SW480 (cell line): Measurements from ENCODE around the gene CFAP141.
"Not testable (repeated sequence)": the region's sequence is repeated elsewhere in the genome, so short reads cannot be mapped to it uniquely, and the experiment has no call there.

Experiments
- DNase-seq: peaks from one replicate; pipeline ENCODE4 v3.0.0-alpha.2; 2016; ENCODE audit warnings: low spot score

The CFAP141 gene

GRCh38 chr1:154206196-154206595 lies at the start of gene CFAP141:
Gene CFAP141 (minus strand): TSS chr1:154206333. CDS start chr1:154206307, 26 bp downstream.
- peak; percentile 28 for DNase-seq

- DNase-seq = no peak
Measured at GRCh38 chr1:154253671-154254070, 47.5 kb upstream of the CFAP141 start.

GRCh38 chr1:154241703-154242351 lies 35.7 kb upstream of the CFAP141 start:
- DNase-seq = no peak

GRCh38 chr1:154240294-154240833 lies 34.2 kb upstream of the CFAP141 start:
- no peak for DNase-seq

- DNase-seq = no peak
Measured at GRCh38 chr1:154239491-154239890, 33.4 kb upstream of the CFAP141 start.

- no peak for DNase-seq
Measured at GRCh38 chr1:154237880-154238506, 31.9 kb upstream of the CFAP141 start.

- DNase-seq = no peak
Measured at GRCh38 chr1:154237435-154237834, 31.3 kb upstream of the CFAP141 start.

- no peak for DNase-seq
Measured at GRCh38 chr1:154236855-154237254, 30.7 kb upstream of the CFAP141 start.

- not testable (repeated sequence) for DNase-seq
Measured at GRCh38 chr1:154233127-154233526, 27.0 kb upstream of the CFAP141 start.

GRCh38 chr1:154231112-154231511 lies 25.0 kb upstream of the CFAP141 start:
- DNase-seq = not testable (repeated sequence)

GRCh38 chr1:154225370-154225769 lies 19.2 kb upstream of the CFAP141 start:
- DNase-seq = no peak

GRCh38 chr1:154223621-154224020 lies 17.5 kb upstream of the CFAP141 start:
- DNase-seq = no peak

- DNase-seq = no peak
Measured at GRCh38 chr1:154222918-154223317, 16.8 kb upstream of the CFAP141 start.

GRCh38 chr1:154222518-154222917 lies 16.4 kb upstream of the CFAP141 start:
- DNase-seq = no peak

GRCh38 chr1:154221278-154222001 lies 15.3 kb upstream of the CFAP141 start:
- peak; percentile 52 for DNase-seq

- no peak for DNase-seq
Measured at GRCh38 chr1:154220970-154221277, 14.8 kb upstream of the CFAP141 start.

- DNase-seq = peak; percentile 98
Measured at GRCh38 chr1:154220071-154220969, 14.2 kb upstream of the CFAP141 start, which contains the start of gene UBAP2L. Gene UBAP2L (plus strand): TSS chr1:154220955. CDS start chr1:154225124, 4,169 bp downstream.

GRCh38 chr1:154219541-154219940 lies 13.4 kb upstream of the CFAP141 start:
- DNase-seq = peak; percentile 15

GRCh38 chr1:154218545-154218944 lies 12.4 kb upstream of the CFAP141 start:
- no peak for DNase-seq

- DNase-seq = no peak
Measured at GRCh38 chr1:154213274-154213673, 7.1 kb upstream of the CFAP141 start.

- DNase-seq = no peak
Measured at GRCh38 chr1:154212083-154212482, 6.0 kb upstream of the CFAP141 start.
